Naive thymus-derived CD4-positive, alpha-beta T cell (primary cell): ENCODE data around the gene ZBTB7C. TPM values are rescaled to one million over a fixed set of nuclear protein-coding genes. Genes with fewer than 3 reads are reported as not detected.

Experiments used
- ATAC-seq: fragments of 150-1000 bp; cut with Tn5 transposase; 2 replicates; pipeline ENCODE4 v1.10.0; 2021; ENCODE audit warnings: mild to moderate bottlenecking, moderate library complexity
- CTCF ChIA-PET: fragments of 350-600 bp; sonication (Branson Sonifier 250); formaldehyde crosslinking; loops from one replicate; lab custom pipeline; 2021; ENCODE audit warnings: antibody characterized with exemption; lab: Charles Lee
- POLR2A ChIA-PET: fragments of 350-600 bp; sonication (Branson Sonifier 250); formaldehyde crosslinking; loops from one replicate; lab custom pipeline; 2021; ENCODE audit warnings: antibody characterized with exemption, inconsistent platforms; lab: Charles Lee
- DNase-seq, 9 donors: peaks; one replicate each; pipeline versions ENCODE4 v3.0.0 to v3.0.0-alpha.2; 2020 to 2022; ENCODE audit warnings: mixed read lengths in 1 of 9
- H3K27ac ChIP-seq: one replicate; pipeline ENCODE4 v1.7.0; 2013; ENCODE audit warnings: mild to moderate bottlenecking, low read depth, low read length, moderate library complexity
- H3K27me3 ChIP-seq, 2 donors: one replicate each; pipeline ENCODE4 v1.7.0; 2013; ENCODE audit warnings: low read length in 2 of 2, mild to moderate bottlenecking in 2 of 2, moderate library complexity in 2 of 2; ENCODE audit not compliant: control insufficient read depth in 2 of 2, insufficient read depth in 2 of 2
- H3K36me3 ChIP-seq, 3 experiments: 1 replicate in 2 of 3; 2 replicates in 1 of 3; pipeline ENCODE4 v1.7.0; 2013; ENCODE audit warnings: low read length in 3 of 3, mild to moderate bottlenecking in 3 of 3, moderate library complexity in 1 of 3; ENCODE audit not compliant: insufficient read depth in 3 of 3, control insufficient read depth in 2 of 3
- H3K4me1 ChIP-seq, 2 donors: one replicate each; pipeline ENCODE4 v1.7.0; 2013; ENCODE audit warnings: low read length in 2 of 2, mild to moderate bottlenecking in 2 of 2, moderate library complexity in 1 of 2; ENCODE audit not compliant: control insufficient read depth in 2 of 2, insufficient read depth in 2 of 2
- H3K4me3 ChIP-seq: 2 replicates; pipeline ENCODE4 v1.7.0; 2013; ENCODE audit warnings: mild to moderate bottlenecking, low read length
- H3K9me3 ChIP-seq, 3 experiments: 1 replicate in 2 of 3; 2 replicates in 1 of 3; pipeline ENCODE4 v1.7.0; 2013; ENCODE audit warnings: low read length in 3 of 3; ENCODE audit not compliant: control insufficient read depth in 2 of 3
- H3K27ac Mint-ChIP-seq, 9 donors: one replicate each; pipeline ENCODE4 v1.8.0; 2020 to 2022; ENCODE audit warnings: mixed read lengths in 9 of 9, mild to moderate bottlenecking in 8 of 9, moderate library complexity in 5 of 9, inconsistent platforms in 2 of 9
- H3K27me3 Mint-ChIP-seq, 5 donors: one replicate each; pipeline ENCODE4 v1.8.0; 2021 to 2022; ENCODE audit warnings: mixed read lengths in 5 of 5, mild to moderate bottlenecking in 1 of 5
- H3K36me3 Mint-ChIP-seq, 5 donors: one replicate each; pipeline ENCODE4 v1.8.0; 2020 to 2022; ENCODE audit warnings: mixed read lengths in 5 of 5, mild to moderate bottlenecking in 3 of 5, inconsistent platforms in 1 of 5
- H3K4me1 Mint-ChIP-seq, 7 donors: one replicate each; pipeline ENCODE4 v1.8.0; 2020 to 2022; ENCODE audit warnings: mixed read lengths in 7 of 7, mild to moderate bottlenecking in 3 of 7, inconsistent platforms in 1 of 7
- H3K4me3 Mint-ChIP-seq, 10 donors: one replicate each; pipeline ENCODE4 v1.8.0; 2020 to 2022; ENCODE audit warnings: mild to moderate bottlenecking in 10 of 10, mixed read lengths in 10 of 10, moderate library complexity in 6 of 10, inconsistent platforms in 2 of 10
- H3K9me3 Mint-ChIP-seq, 11 donors: one replicate each; pipeline ENCODE4 v1.8.0; 2020 to 2022; ENCODE audit warnings: mixed read lengths in 11 of 11, mild to moderate bottlenecking in 4 of 11, inconsistent platforms in 1 of 11, moderate library complexity in 1 of 11
- intact Hi-C, 2 donors: fragments of 100-400 bp; cut with micrococcal nuclease; formaldehyde crosslinking; loops; one replicate each; pipeline ENCODE4 v1.15.1; 2023
- polyA plus RNA-seq, 2 donors: library from polyadenylated mRNA; unstranded; fragments of 300-500 nt; fragmentation: Illumina TruSeq; gene quantifications; one replicate each; pipeline ENCODE4 v1.2.3, GENCODE V29; 2021
- total RNA-seq, 6 experiments: library from RNA in 5 of 6; stranded (reverse) in 5 of 6; gene quantifications; 1 replicate in 5 of 6; 2 replicates in 1 of 6; pipeline ENCODE4 v1.2.3 and lab custom pipeline; 2021 to 2026

Gene ZBTB7C
- total and polyA plus RNA-seq, 7 experiments from 2014 or later: 0.51 TPM; not detected in 6

GRCh38 chr18:48361801-48362200 is 47.4 kb downstream of the ZBTB7C start:
- Mint-ChIP-seq H3K4me3 (no peak overlapping the region), H3K36me3 (peaks cover 0 to 8% (median 0%) of the 10 kb centered on the region in 5 donors), H3K27ac (no peak overlapping the region), H3K27me3 (peaks cover 11 to 33% (median 27%) of the 10 kb centered on the region in 5 donors), H3K9me3 (peaks cover 4 to 23% (median 11%) of the 10 kb centered on the region in 11 donors), H3K4me1 (peaks cover 0 to 1% (median 0%) of the 10 kb centered on the region in 7 donors)
- ATAC-seq (no peak), DNase-seq (no peak)
- intact Hi-C loops: no loop called here
- no peaks in the 10 kb centered on the region for H3K4me1 ChIP-seq
- CTCF ChIA-PET: no interaction called here
- H3K9me3 ChIP-seq: peaks cover 0 to 7% (median 0%) of the 10 kb centered on the region in 3 experiments
- no peaks in the 10 kb centered on the region for H3K27me3 ChIP-seq
- no peaks in the 10 kb centered on the region for H3K36me3 ChIP-seq
- H3K27ac ChIP-seq: no peak overlapping the region
- POLR2A ChIA-PET: no interaction called here
- H3K4me3 ChIP-seq: no peak overlapping the region

GRCh38 chr18:48360376-48361021 is 48.7 kb downstream of the ZBTB7C start:
- H3K4me1 Mint-ChIP-seq: peaks cover 0 to 1% (median 0%) of the 10 kb centered on the region in 7 donors
- H3K4me3 Mint-ChIP-seq: no peak overlapping the region
- no peak overlapping the region for H3K27ac ChIP-seq
- ChIA-PET CTCF (no interaction called here), POLR2A (no interaction called here)
- H3K4me3 ChIP-seq: no peak overlapping the region
- intact Hi-C loops: no loop called here
- no peaks in the 10 kb centered on the region for H3K36me3 ChIP-seq
- peaks cover 12 to 30% (median 26%) of the 10 kb centered on the region in 5 donors for H3K27me3 Mint-ChIP-seq
- no peaks in the 10 kb centered on the region for H3K4me1 ChIP-seq
- peaks cover 0 to 6% (median 0%) of the 10 kb centered on the region in 5 donors for H3K36me3 Mint-ChIP-seq
- H3K27me3 ChIP-seq: no peaks in the 10 kb centered on the region
- H3K9me3 Mint-ChIP-seq: peaks cover 2 to 20% (median 10%) of the 10 kb centered on the region in 11 donors
- DNase-seq (no peak), ATAC-seq (no peak)
- H3K9me3 ChIP-seq: peaks cover 0 to 7% (median 0%) of the 10 kb centered on the region in 3 experiments
- H3K27ac Mint-ChIP-seq: no peak overlapping the region

- peaks cover 0 to 1% (median 0%) of the 10 kb centered on the region in 7 donors for H3K4me1 Mint-ChIP-seq
- intact Hi-C loops: no loop called here
- DNase-seq (no peak), ATAC-seq (no peak)
- ChIA-PET CTCF (no interaction called here), POLR2A (no interaction called here)
- no peak overlapping the region for H3K4me3 ChIP-seq
- H3K36me3 ChIP-seq: no peaks in the 10 kb centered on the region
- no peak overlapping the region for H3K27ac ChIP-seq
- no peaks in the 10 kb centered on the region for H3K4me1 ChIP-seq
- H3K9me3 ChIP-seq: peaks cover 0 to 7% (median 0%) of the 10 kb centered on the region in 3 experiments
- H3K36me3 Mint-ChIP-seq: peaks cover 0 to 5% (median 0%) of the 10 kb centered on the region in 5 donors
- H3K27me3 Mint-ChIP-seq: peaks cover 18 to 29% (median 24%) of the 10 kb centered on the region in 5 donors
- H3K27ac Mint-ChIP-seq: no peak overlapping the region
- no peak overlapping the region for H3K4me3 Mint-ChIP-seq
- peaks cover 0 to 14% (median 4%) of the 10 kb centered on the region in 11 donors for H3K9me3 Mint-ChIP-seq
- no peaks in the 10 kb centered on the region for H3K27me3 ChIP-seq
Measured at GRCh38 chr18:48359626-48360025, 49.6 kb downstream of the ZBTB7C start.

GRCh38 chr18:48358868-48359267 is 50.3 kb downstream of the ZBTB7C start:
- Histone ChIP-seq H3K36me3 (no peaks in the 10 kb centered on the region), H3K27me3 (no peaks in the 10 kb centered on the region), H3K4me1 (no peaks in the 10 kb centered on the region), H3K27ac (no peak overlapping the region), H3K4me3 (no peak overlapping the region), H3K9me3 (peaks cover 0 to 3% (median 0%) of the 10 kb centered on the region in 3 experiments)
- POLR2A ChIA-PET: no interaction called here
- no peaks in the 10 kb centered on the region for H3K36me3 Mint-ChIP-seq
- H3K9me3 Mint-ChIP-seq: peaks cover 0 to 9% (median 0%) of the 10 kb centered on the region in 11 donors
- H3K27me3 Mint-ChIP-seq: peaks cover 17 to 24% (median 20%) of the 10 kb centered on the region in 5 donors
- DNase-seq: no peak
- CTCF ChIA-PET: no interaction called here
- H3K4me1 Mint-ChIP-seq: peaks cover 0 to 1% (median 0%) of the 10 kb centered on the region in 7 donors
- ATAC-seq: no peak
- intact Hi-C loops: no loop called here
- H3K4me3 Mint-ChIP-seq: no peak overlapping the region
- no peak overlapping the region for H3K27ac Mint-ChIP-seq

- peaks cover 0 to 4% (median 0%) of the 10 kb centered on the region in 11 donors for H3K9me3 Mint-ChIP-seq
- ChIA-PET CTCF (no interaction called here), POLR2A (interaction anchor here (0.6 kb wide), 1 partner anchor 82 kb away, joined by 3 read pairs; no protein-coding TSS in a partner anchor)
- DNase-seq: no peak
- H3K4me3 Mint-ChIP-seq: no peak overlapping the region
- H3K36me3 Mint-ChIP-seq: no peaks in the 10 kb centered on the region
- peaks cover 12 to 23% (median 15%) of the 10 kb centered on the region in 5 donors for H3K27me3 Mint-ChIP-seq
- peaks cover 0 to 1% (median 0%) of the 10 kb centered on the region in 7 donors for H3K4me1 Mint-ChIP-seq
- no peak for ATAC-seq
- intact Hi-C loops: no loop called here
- Histone ChIP-seq H3K27me3 (no peaks in the 10 kb centered on the region), H3K27ac (no peak overlapping the region), H3K4me1 (no peaks in the 10 kb centered on the region), H3K4me3 (no peak overlapping the region), H3K36me3 (no peaks in the 10 kb centered on the region), H3K9me3 (no peaks in the 10 kb centered on the region)
- no peak overlapping the region for H3K27ac Mint-ChIP-seq
Measured at GRCh38 chr18:48356909-48357631, 52.1 kb downstream of the ZBTB7C start.

- Mint-ChIP-seq H3K4me1 (peaks cover 0 to 1% (median 0%) of the 10 kb centered on the region in 7 donors), H3K27ac (no peak overlapping the region), H3K36me3 (no peaks in the 10 kb centered on the region), H3K27me3 (peaks cover 12 to 23% (median 15%) of the 10 kb centered on the region in 5 donors), H3K4me3 (no peak overlapping the region), H3K9me3 (peaks cover 0 to 3% (median 0%) of the 10 kb centered on the region in 11 donors)
- Histone ChIP-seq H3K27ac (no peak overlapping the region), H3K9me3 (no peaks in the 10 kb centered on the region), H3K36me3 (no peaks in the 10 kb centered on the region), H3K27me3 (no peaks in the 10 kb centered on the region), H3K4me1 (no peaks in the 10 kb centered on the region), H3K4me3 (no peak overlapping the region)
- DNase-seq (no peak), ATAC-seq (no peak)
- ChIA-PET CTCF (no interaction called here), POLR2A (no interaction called here)
- intact Hi-C loops: no loop called here
Measured at GRCh38 chr18:48356151-48356745, 52.9 kb downstream of the ZBTB7C start.
